Fibroblast of skin of scalp (primary cell): ENCODE data around the gene IER2.

Experiments
- DNase-seq: peaks from one replicate; pipeline ENCODE4 v3.0.0-alpha.2; 2013

IER2 gene

GRCh38 chr19:13119627-13120026 lies 30.6 kb upstream of the IER2 start:
- no peak for DNase-seq

GRCh38 chr19:13120031-13120430 lies 30.2 kb upstream of the IER2 start:
- no peak for DNase-seq

GRCh38 chr19:13120817-13121216 lies 29.4 kb upstream of the IER2 start:
- DNase-seq = peak; percentile 65

- no peak for DNase-seq
Observed at GRCh38 chr19:13121551-13122274, 28.5 kb upstream of the IER2 start.

- no peak for DNase-seq
Observed at GRCh38 chr19:13122275-13122878, 27.8 kb upstream of the IER2 start.

- DNase-seq = no peak
Observed at GRCh38 chr19:13122980-13123957, 26.9 kb upstream of the IER2 start.

- DNase-seq = no peak
Observed at GRCh38 chr19:13127051-13127450, 23.2 kb upstream of the IER2 start.

- no peak for DNase-seq
Observed at GRCh38 chr19:13127811-13128575, 22.2 kb upstream of the IER2 start.

GRCh38 chr19:13128583-13128982 lies 21.6 kb upstream of the IER2 start:
- no peak for DNase-seq

GRCh38 chr19:13129384-13129783 lies 20.8 kb upstream of the IER2 start:
- DNase-seq = no peak

- no peak for DNase-seq
Observed at GRCh38 chr19:13130886-13131490, 19.2 kb upstream of the IER2 start.

GRCh38 chr19:13132471-13133180 lies 17.6 kb upstream of the IER2 start:
- DNase-seq = peak; percentile 60

- no peak for DNase-seq
Observed at GRCh38 chr19:13133241-13133870, 16.9 kb upstream of the IER2 start.

- DNase-seq = no peak
Observed at GRCh38 chr19:13134626-13135025, 15.6 kb upstream of the IER2 start.

- no peak for DNase-seq
Observed at GRCh38 chr19:13135068-13136062, 14.8 kb upstream of the IER2 start.

- no peak for DNase-seq
Observed at GRCh38 chr19:13137290-13137794, 12.9 kb upstream of the IER2 start.

- no peak for DNase-seq
Observed at GRCh38 chr19:13138171-13138915, 11.9 kb upstream of the IER2 start.

GRCh38 chr19:13138916-13139198 lies 11.4 kb upstream of the IER2 start:
- DNase-seq = no peak
